Glutamatergic neuron (in vitro differentiated cells): ENCODE results near the gene FBXO3. TPM values are rescaled to one million over a fixed set of nuclear protein-coding genes. Genes with fewer than 3 reads are reported as not detected.
A peak's percentile ranks its signal among the peaks of the same experiment; 100 is the strongest.
"Not testable (repeated sequence)": the region's sequence is repeated elsewhere in the genome, so short reads cannot be mapped to it uniquely, and the experiment has no call there.

Experiments used
- DNase-seq: peaks from one replicate; pipeline ENCODE4 v3.0.0; 2022
- H3K27ac Mint-ChIP-seq: one replicate; pipeline ENCODE4 v1.8.0; 2020; ENCODE audit warnings: mild to moderate bottlenecking, mixed read lengths, inconsistent platforms; ENCODE audit not compliant: unreplicated experiment
- H3K27me3 Mint-ChIP-seq: one replicate; pipeline ENCODE4 v1.8.0; 2020; ENCODE audit warnings: mild to moderate bottlenecking, moderate library complexity, mixed read lengths, inconsistent platforms; ENCODE audit not compliant: unreplicated experiment
- H3K36me3 Mint-ChIP-seq: one replicate; pipeline ENCODE4 v1.8.0; 2020; ENCODE audit warnings: mild to moderate bottlenecking, mixed read lengths, inconsistent platforms; ENCODE audit not compliant: unreplicated experiment
- H3K4me1 Mint-ChIP-seq: one replicate; pipeline ENCODE4 v1.8.0; 2020; ENCODE audit warnings: mild to moderate bottlenecking, low read depth, mixed read lengths, inconsistent platforms; ENCODE audit not compliant: unreplicated experiment
- H3K4me3 Mint-ChIP-seq: one replicate; pipeline ENCODE4 v1.8.0; 2020; ENCODE audit warnings: mild to moderate bottlenecking, mixed read lengths, inconsistent platforms; ENCODE audit not compliant: unreplicated experiment
- H3K9me3 Mint-ChIP-seq: one replicate; pipeline ENCODE4 v1.8.0; 2020; ENCODE audit warnings: mild to moderate bottlenecking, moderate library complexity, mixed read lengths, inconsistent platforms; ENCODE audit not compliant: unreplicated experiment
- total RNA-seq: library from RNA; stranded (reverse); fragmentation: NEBNext Ultra II Directional; extraction: Animal tissue kit (Norgen Biotek cat#: 25700); gene quantifications from one replicate; pipeline ENCODE4 v1.2.1, GENCODE V29; 2021; ENCODE audit not compliant: unreplicated experiment
- TF ChIP-seq, protein P1 (sequence below): fragments of 200-600 bp; sonication (generic); IDR thresholded peaks from one replicate; pipeline ENCODE4 v1.5.0; 2021; ENCODE audit not compliant: partially characterized antibody, unreplicated experiment

Gene FBXO3
- total RNA-seq, 1 donor from 2014 or later = 30.5 TPM

DNA sequence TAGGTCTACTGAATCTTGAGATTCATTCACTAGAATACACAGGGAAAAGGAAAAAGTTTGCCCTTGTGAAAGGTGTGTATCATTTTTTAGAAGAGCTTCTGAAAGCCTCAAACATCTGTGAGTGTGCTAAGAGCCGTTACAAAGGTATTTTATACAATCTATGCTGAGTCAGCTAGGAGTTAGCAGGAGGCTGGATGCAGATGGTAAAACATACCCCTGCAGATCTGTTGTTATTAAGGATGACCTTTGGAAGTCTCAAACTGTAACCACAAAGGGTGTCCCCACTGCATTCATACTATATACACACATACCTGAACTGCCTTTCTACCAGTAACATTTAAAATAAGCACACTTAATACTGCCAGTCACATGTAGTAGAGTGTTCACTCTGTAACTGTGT, 65.3 kb downstream of the FBXO3 start:
- DNase-seq = no peak
- peaks cover 1% of the 10 kb centered on the region for H3K9me3 Mint-ChIP-seq
- no peaks in the 10 kb centered on the region for H3K27me3 Mint-ChIP-seq
- peaks cover 9% of the 10 kb centered on the region for H3K4me1 Mint-ChIP-seq
- H3K27ac Mint-ChIP-seq = no peak overlapping the region
- no peak overlapping the region for H3K4me3 Mint-ChIP-seq
- TF ChIP-seq, protein P1, sequence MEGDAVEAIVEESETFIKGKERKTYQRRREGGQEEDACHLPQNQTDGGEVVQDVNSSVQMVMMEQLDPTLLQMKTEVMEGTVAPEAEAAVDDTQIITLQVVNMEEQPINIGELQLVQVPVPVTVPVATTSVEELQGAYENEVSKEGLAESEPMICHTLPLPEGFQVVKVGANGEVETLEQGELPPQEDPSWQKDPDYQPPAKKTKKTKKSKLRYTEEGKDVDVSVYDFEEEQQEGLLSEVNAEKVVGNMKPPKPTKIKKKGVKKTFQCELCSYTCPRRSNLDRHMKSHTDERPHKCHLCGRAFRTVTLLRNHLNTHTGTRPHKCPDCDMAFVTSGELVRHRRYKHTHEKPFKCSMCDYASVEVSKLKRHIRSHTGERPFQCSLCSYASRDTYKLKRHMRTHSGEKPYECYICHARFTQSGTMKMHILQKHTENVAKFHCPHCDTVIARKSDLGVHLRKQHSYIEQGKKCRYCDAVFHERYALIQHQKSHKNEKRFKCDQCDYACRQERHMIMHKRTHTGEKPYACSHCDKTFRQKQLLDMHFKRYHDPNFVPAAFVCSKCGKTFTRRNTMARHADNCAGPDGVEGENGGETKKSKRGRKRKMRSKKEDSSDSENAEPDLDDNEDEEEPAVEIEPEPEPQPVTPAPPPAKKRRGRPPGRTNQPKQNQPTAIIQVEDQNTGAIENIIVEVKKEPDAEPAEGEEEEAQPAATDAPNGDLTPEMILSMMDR = no peak
- H3K36me3 Mint-ChIP-seq = peaks cover 9% of the 10 kb centered on the region

DNA sequence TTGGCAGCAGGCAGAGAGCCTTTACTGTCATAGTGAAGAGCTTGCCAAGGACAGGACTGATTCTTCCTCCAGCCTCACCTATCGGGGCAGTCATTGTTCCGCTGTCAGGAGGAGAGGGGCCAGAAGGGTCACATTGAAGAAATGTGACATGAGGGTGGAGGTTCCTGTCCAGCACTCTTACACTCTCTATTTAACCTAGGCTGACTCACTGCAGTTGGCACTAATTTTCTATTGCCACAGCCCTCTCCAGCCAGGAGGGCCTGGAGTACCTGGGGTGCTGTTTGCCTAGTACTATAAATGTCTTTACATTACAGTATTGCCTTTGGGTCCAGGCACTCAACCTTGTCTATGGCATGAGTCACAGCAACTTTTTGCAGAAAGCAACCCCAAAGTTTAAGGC, 66.5 kb downstream of the FBXO3 start:
- H3K4me3 Mint-ChIP-seq, H3K36me3 Mint-ChIP-seq, H3K27me3 Mint-ChIP-seq, H3K9me3 Mint-ChIP-seq, DNase-seq: not testable (repeated sequence)
- Mint-ChIP-seq H3K4me1 (peaks cover 11% of the 10 kb centered on the region), H3K27ac (peak overlapping the region; percentile 17)

DNA sequence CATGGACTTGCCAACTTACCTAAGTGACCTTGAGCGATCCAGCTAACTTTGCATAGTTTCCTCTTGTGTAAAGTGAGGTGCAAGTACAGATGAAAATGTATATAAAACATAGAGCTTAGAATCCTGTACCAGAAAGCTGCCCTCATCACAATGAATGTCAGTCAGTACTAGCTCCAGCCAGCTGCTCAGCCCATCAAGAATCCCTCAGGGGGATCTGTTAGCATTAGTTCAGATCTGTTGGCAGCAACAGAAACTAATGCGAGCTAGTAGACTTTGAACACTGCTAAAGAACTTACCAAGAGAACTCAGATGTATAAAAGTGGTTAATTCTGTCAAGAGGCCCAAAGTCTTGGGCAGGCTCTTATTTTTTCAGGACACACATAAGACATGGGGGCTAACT, 67.4 kb downstream of the FBXO3 start:
- no peak overlapping the region for H3K4me3 Mint-ChIP-seq
- peaks cover 1% of the 10 kb centered on the region for H3K9me3 Mint-ChIP-seq
- TF ChIP-seq, protein P1 = no peak
- H3K27me3 Mint-ChIP-seq = no peaks in the 10 kb centered on the region
- peaks cover 9% of the 10 kb centered on the region for H3K36me3 Mint-ChIP-seq
- no peak overlapping the region for H3K27ac Mint-ChIP-seq
- no peak for DNase-seq
- peaks cover 11% of the 10 kb centered on the region for H3K4me1 Mint-ChIP-seq

DNA sequence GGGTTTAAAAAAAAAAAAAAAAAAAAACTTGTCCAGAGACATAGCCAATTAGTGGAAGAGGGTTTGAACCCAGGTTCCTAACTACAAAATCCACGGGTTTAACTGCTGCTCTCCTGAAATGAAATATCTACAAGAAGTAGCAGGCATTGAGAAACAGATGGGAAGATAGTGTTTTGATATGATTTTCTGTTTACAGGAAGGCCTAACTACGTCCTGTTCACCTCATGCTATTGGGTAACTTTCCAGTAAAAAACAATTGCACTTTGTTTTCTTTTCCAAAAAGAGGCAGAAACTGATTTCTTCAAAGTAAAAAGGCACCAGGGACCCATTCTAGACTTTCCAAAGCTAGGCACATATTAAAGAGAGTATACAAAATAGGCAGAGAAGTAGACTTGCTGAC, 67.8 kb downstream of the FBXO3 start:
- DNase-seq = no peak
- Mint-ChIP-seq H3K9me3 (peaks cover 1% of the 10 kb centered on the region), H3K4me1 (peaks cover 13% of the 10 kb centered on the region), H3K36me3 (peaks cover 9% of the 10 kb centered on the region), H3K4me3 (no peak overlapping the region), H3K27ac (no peak overlapping the region), H3K27me3 (no peaks in the 10 kb centered on the region)
- TF ChIP-seq, protein P1 = no peak

DNA sequence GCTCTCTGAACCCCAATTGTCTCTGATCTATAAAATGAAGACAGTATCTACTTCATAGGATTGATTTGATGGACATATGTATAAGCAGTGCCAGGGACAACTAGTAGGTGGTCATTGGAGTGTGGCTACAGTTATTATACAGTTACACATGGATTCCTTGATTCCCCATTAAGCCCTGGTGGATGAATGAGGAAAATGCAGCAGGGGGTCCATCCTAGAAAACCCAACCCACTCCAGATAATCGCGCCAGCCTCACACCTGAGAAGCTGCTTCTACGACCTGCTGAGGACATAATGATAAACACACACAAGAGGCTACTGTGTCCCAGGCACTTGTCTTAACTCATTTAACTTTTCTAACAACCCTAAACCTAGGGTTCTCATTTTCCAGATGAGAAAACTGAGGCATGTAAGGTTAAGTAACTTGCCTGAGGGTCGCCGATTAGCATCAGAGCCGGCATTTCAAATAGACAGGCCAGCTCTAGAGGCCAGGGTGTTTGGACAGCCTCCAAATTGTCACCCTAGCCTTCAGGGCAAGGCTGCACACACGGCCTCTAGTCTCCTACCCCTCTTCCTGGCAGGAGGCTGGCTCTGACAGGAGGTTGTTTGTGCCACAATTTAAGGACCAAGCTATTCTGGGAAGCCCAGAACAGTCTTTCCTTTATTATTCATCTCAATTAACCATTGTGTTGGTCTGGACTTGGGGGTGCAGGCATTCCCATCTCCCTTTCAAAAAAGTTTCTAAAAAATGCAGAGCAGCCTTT, 69.9 kb downstream of the FBXO3 start:
- peaks cover 19% of the 10 kb centered on the region for H3K4me1 Mint-ChIP-seq
- peaks cover 7% of the 10 kb centered on the region for H3K9me3 Mint-ChIP-seq
- peaks cover 5% of the 10 kb centered on the region for H3K27me3 Mint-ChIP-seq
- TF ChIP-seq, protein P1 = peak; percentile 7
- no peak overlapping the region for H3K27ac Mint-ChIP-seq
- DNase-seq = no peak
- no peak overlapping the region for H3K4me3 Mint-ChIP-seq
- H3K36me3 Mint-ChIP-seq = peaks cover 9% of the 10 kb centered on the region
